ENCODE data around the gene HABP2. TPM values are rescaled to one million over a fixed set of nuclear protein-coding genes. Genes with fewer than 3 reads are reported as not detected.

Gene HABP2
- total RNA-seq, 1 donor from 2014 or later, result not detected

GRCh38 chr10:113538151-113538550 is 14.7 kb upstream of the HABP2 start:
- peaks cover 5% of the 10 kb centered on the region for H3K4me1 Mint-ChIP-seq (ENCODE audit: low read depth)
- H3K36me3 Mint-ChIP-seq (ENCODE audit: low read depth), result peaks cover 2% of the 10 kb centered on the region
- TF ChIP-seq, protein P1, sequence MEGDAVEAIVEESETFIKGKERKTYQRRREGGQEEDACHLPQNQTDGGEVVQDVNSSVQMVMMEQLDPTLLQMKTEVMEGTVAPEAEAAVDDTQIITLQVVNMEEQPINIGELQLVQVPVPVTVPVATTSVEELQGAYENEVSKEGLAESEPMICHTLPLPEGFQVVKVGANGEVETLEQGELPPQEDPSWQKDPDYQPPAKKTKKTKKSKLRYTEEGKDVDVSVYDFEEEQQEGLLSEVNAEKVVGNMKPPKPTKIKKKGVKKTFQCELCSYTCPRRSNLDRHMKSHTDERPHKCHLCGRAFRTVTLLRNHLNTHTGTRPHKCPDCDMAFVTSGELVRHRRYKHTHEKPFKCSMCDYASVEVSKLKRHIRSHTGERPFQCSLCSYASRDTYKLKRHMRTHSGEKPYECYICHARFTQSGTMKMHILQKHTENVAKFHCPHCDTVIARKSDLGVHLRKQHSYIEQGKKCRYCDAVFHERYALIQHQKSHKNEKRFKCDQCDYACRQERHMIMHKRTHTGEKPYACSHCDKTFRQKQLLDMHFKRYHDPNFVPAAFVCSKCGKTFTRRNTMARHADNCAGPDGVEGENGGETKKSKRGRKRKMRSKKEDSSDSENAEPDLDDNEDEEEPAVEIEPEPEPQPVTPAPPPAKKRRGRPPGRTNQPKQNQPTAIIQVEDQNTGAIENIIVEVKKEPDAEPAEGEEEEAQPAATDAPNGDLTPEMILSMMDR (IDR thresholded peaks at IDR 0.05), result no peak
- no peak overlapping the region for H3K4me3 Mint-ChIP-seq (ENCODE audit: unreplicated experiment)
- H3K27me3 Mint-ChIP-seq (ENCODE audit: low read depth), result peaks cover 4% of the 10 kb centered on the region
- H3K9me3 Mint-ChIP-seq (ENCODE audit: low read depth), result no peaks in the 10 kb centered on the region
- no peak overlapping the region for H3K27ac Mint-ChIP-seq (ENCODE audit: unreplicated experiment)
- DNase-seq (ENCODE audit: low spot score), result no peak

GRCh38 chr10:113539789-113540188 is 13.1 kb upstream of the HABP2 start:
- DNase-seq (ENCODE audit: low spot score), result no peak
- Mint-ChIP-seq H3K27ac (ENCODE audit: unreplicated experiment) (no peak overlapping the region), H3K4me1 (ENCODE audit: low read depth) (peaks cover 5% of the 10 kb centered on the region)

DNA sequence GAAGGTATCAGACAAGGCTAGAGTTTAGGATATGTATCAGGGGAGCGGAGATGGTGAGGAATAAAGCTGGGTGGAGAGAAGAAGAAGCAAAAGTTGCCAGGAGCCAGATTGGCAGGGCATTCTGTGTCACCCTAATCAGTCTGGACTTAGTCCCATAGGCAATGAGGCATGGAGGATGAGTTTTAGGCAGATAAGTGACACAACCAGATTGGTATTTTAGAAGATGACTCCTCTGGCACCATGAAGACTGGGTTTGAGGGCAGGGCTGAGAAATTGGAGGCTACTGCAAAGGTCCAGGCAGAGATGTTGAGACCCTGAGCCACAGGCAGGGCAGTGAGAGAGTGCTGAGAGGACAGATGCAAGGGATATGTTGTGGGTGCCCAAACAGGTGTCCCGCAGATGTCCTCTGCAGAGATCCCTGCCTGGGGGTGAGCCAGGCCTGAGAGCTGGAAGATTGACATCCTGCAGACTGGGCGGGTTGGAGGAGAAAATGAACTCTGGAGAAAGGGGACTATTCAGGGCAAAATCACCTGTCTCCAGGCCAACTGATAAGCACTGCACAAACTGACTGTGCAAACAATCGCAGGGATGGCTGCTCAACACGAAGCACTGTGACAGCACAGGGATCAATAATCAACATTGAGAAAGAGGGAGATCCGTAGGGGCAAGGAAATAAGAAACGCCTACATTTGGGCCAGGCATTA is 11.9 kb upstream of the HABP2 start:
- TF ChIP-seq, protein P1 (IDR thresholded peaks at IDR 0.05), result no peak
- no peak overlapping the region for H3K27ac Mint-ChIP-seq (ENCODE audit: unreplicated experiment)
- no peak for DNase-seq (ENCODE audit: low spot score)
- H3K9me3 Mint-ChIP-seq (ENCODE audit: low read depth), result no peaks in the 10 kb centered on the region
- H3K4me1 Mint-ChIP-seq (ENCODE audit: low read depth), result peaks cover 5% of the 10 kb centered on the region
- no peak overlapping the region for H3K4me3 Mint-ChIP-seq (ENCODE audit: unreplicated experiment)
- no peaks in the 10 kb centered on the region for H3K27me3 Mint-ChIP-seq (ENCODE audit: low read depth)
- H3K36me3 Mint-ChIP-seq (ENCODE audit: low read depth), result no peaks in the 10 kb centered on the region

More at GRCh38 chr10:113539789-113540188, 13.1 kb upstream of the HABP2 start:
- TF ChIP-seq, protein P1 (IDR thresholded peaks at IDR 0.05), result no peak
- Mint-ChIP-seq H3K4me3 (ENCODE audit: unreplicated experiment) (no peak overlapping the region), H3K9me3 (ENCODE audit: low read depth) (no peaks in the 10 kb centered on the region), H3K36me3 (ENCODE audit: low read depth) (no peaks in the 10 kb centered on the region), H3K27me3 (ENCODE audit: low read depth) (no peaks in the 10 kb centered on the region)

DNA sequence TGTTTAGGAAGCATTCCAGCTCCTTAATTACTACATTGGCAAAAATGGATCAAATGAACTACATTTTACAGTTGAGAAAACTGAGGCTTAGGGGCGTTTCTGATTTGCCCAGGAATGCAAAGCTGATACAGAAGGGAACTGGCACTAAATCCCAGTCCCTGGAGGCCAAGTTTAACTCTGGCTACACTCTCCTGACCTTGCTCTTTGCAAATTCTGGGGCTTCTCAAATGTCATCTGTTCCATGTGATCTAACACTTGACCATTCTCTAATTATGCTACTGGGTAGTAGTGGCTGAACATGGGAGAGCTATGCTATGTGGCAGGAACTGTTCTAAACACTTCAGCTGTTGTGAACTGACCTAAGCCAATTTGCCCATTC is 11.3 kb upstream of the HABP2 start:
- TF ChIP-seq, protein P1 (IDR thresholded peaks at IDR 0.05), result no peak
- H3K9me3 Mint-ChIP-seq (ENCODE audit: low read depth), result no peaks in the 10 kb centered on the region
- no peaks in the 10 kb centered on the region for H3K27me3 Mint-ChIP-seq (ENCODE audit: low read depth)
- H3K27ac Mint-ChIP-seq (ENCODE audit: unreplicated experiment), result no peak overlapping the region
- peaks cover 5% of the 10 kb centered on the region for H3K4me1 Mint-ChIP-seq (ENCODE audit: low read depth)
- no peak for DNase-seq (ENCODE audit: low spot score)
- H3K36me3 Mint-ChIP-seq (ENCODE audit: low read depth), result no peaks in the 10 kb centered on the region
- H3K4me3 Mint-ChIP-seq (ENCODE audit: unreplicated experiment), result no peak overlapping the region

GRCh38 chr10:113543107-113543955 is 9.5 kb upstream of the HABP2 start:
- DNase-seq (ENCODE audit: low spot score), result no peak
- Mint-ChIP-seq H3K4me1 (ENCODE audit: low read depth) (peaks cover 5% of the 10 kb centered on the region), H3K27ac (ENCODE audit: unreplicated experiment) (no peak overlapping the region), H3K4me3 (ENCODE audit: unreplicated experiment) (no peak overlapping the region), H3K9me3 (ENCODE audit: low read depth) (no peaks in the 10 kb centered on the region), H3K36me3 (ENCODE audit: low read depth) (no peaks in the 10 kb centered on the region), H3K27me3 (ENCODE audit: low read depth) (no peaks in the 10 kb centered on the region)
- TF ChIP-seq, protein P1 (IDR thresholded peaks at IDR 0.05), result no peak
